ENCODE results near the gene PADI3. TPM values are rescaled to one million over a fixed set of nuclear protein-coding genes. Genes with fewer than 3 reads are reported as not detected.

Gene PADI3
- total RNA-seq, 4 donors from 2014 or later, result not detected

GRCh38 chr1:17227358-17227915, 21.5 kb upstream of the PADI3 start:
- Histone ChIP-seq H3K4me3 (no peak overlapping the region), H3K27ac (peak overlapping the region in 1 of 4 donors; percentile 36), H3K9me3 (no peaks in the 10 kb centered on the region), H3K4me1 (peaks cover 0 to 24% (median 17%) of the 10 kb centered on the region in 4 donors), H3K27me3 (no peaks in the 10 kb centered on the region), H3K36me3 (no peaks in the 10 kb centered on the region)
- 70 to 90% methylated on average over 2 to 7 of the region's 7 CpGs for WGBS, 2 donors (ENCODE audit: low coverage in 1 of 2)
- DNase-seq, result no peak
- in situ Hi-C loops (cut with MboI; ENCODE audit: low pct_ligation_motif_present in 1 of 4, low pct_unique_long_range_greater_than_20kb in 1 of 4, low sequenced_read_pairs in 3 of 4), result no loop called here
- intact Hi-C loops (cut with DNase I; ENCODE audit: low total_unique reads), result no loop called here
- TF ChIP-seq EP300 (IDR thresholded peaks at IDR 0.05; ENCODE audit: low read depth) (no peak), POLR2AphosphoS5 (IDR thresholded peaks at IDR 0.05) (no peak), POLR2A (IDR thresholded peaks at IDR 0.05) (no peak), CTCF (IDR thresholded peaks at IDR 0.05) (no peak)

GRCh38 chr1:17228619-17229018, 20.3 kb upstream of the PADI3 start:
- H3K4me3 ChIP-seq, result no peak overlapping the region
- peaks cover 9 to 36% (median 28%) of the 10 kb centered on the region in 4 donors for H3K4me1 ChIP-seq
- H3K9me3 ChIP-seq, result no peaks in the 10 kb centered on the region
- no peaks in the 10 kb centered on the region for H3K27me3 ChIP-seq
- 71% methylated on average over 8 of the region's 8 CpGs; no CpG with 5 or more reads in 1 of the 2 donors for WGBS, 2 donors (ENCODE audit: low coverage in 1 of 2)
- peak overlapping the region in 2 of 4 donors; percentile 57 to 69 for H3K27ac ChIP-seq
- intact Hi-C loops (cut with DNase I; ENCODE audit: low total_unique reads), result no loop called here
- TF ChIP-seq POLR2AphosphoS5 (IDR thresholded peaks at IDR 0.05) (no peak), EP300 (IDR thresholded peaks at IDR 0.05; ENCODE audit: low read depth) (no peak), POLR2A (IDR thresholded peaks at IDR 0.05) (no peak), CTCF (IDR thresholded peaks at IDR 0.05) (no peak)
- in situ Hi-C loops (cut with MboI; ENCODE audit: low pct_ligation_motif_present in 1 of 4, low pct_unique_long_range_greater_than_20kb in 1 of 4, low sequenced_read_pairs in 3 of 4), result no loop called here
- no peaks in the 10 kb centered on the region for H3K36me3 ChIP-seq
- DNase-seq, result no peak

GRCh38 chr1:17229379-17229778, 19.5 kb upstream of the PADI3 start:
- no peaks in the 10 kb centered on the region for H3K36me3 ChIP-seq
- intact Hi-C loops (cut with DNase I; ENCODE audit: low total_unique reads), result no loop called here
- H3K9me3 ChIP-seq, result no peaks in the 10 kb centered on the region
- TF ChIP-seq CTCF (IDR thresholded peaks at IDR 0.05) (no peak), POLR2AphosphoS5 (IDR thresholded peaks at IDR 0.05) (no peak), POLR2A (IDR thresholded peaks at IDR 0.05) (no peak), EP300 (IDR thresholded peaks at IDR 0.05; ENCODE audit: low read depth) (no peak)
- DNase-seq, result peak; percentile 64
- H3K27ac ChIP-seq, result peak overlapping the region; percentile 30 to 69 (median 56)
- WGBS, 2 donors (ENCODE audit: low coverage in 1 of 2), result 20 to 60% methylated on average over 1 to 4 of the region's 6 CpGs
- H3K27me3 ChIP-seq, result no peaks in the 10 kb centered on the region
- H3K4me1 ChIP-seq, result peaks cover 13 to 43% (median 34%) of the 10 kb centered on the region in 4 donors
- in situ Hi-C loops (cut with MboI; ENCODE audit: low pct_ligation_motif_present in 1 of 4, low pct_unique_long_range_greater_than_20kb in 1 of 4, low sequenced_read_pairs in 3 of 4), result no loop called here
- no peak overlapping the region for H3K4me3 ChIP-seq

- Histone ChIP-seq H3K27me3 (no peaks in the 10 kb centered on the region), H3K36me3 (no peaks in the 10 kb centered on the region), H3K9me3 (no peaks in the 10 kb centered on the region), H3K4me3 (no peak overlapping the region), H3K27ac (peak overlapping the region in 3 of 4 donors; percentile 30 to 69 (median 57)), H3K4me1 (peaks cover 13 to 45% (median 34%) of the 10 kb centered on the region in 4 donors)
- no peak for DNase-seq
- TF ChIP-seq EP300 (IDR thresholded peaks at IDR 0.05; ENCODE audit: low read depth) (no peak), CTCF (IDR thresholded peaks at IDR 0.05) (no peak), POLR2AphosphoS5 (IDR thresholded peaks at IDR 0.05) (no peak), POLR2A (IDR thresholded peaks at IDR 0.05) (no peak)
- intact Hi-C loops (cut with DNase I; ENCODE audit: low total_unique reads) (no loop called here), in situ Hi-C loops (cut with MboI; ENCODE audit: low pct_ligation_motif_present in 1 of 4, low pct_unique_long_range_greater_than_20kb in 1 of 4, low sequenced_read_pairs in 3 of 4) (loop anchor here in 2 of 4 donors (5.0 to 10.0 kb wide), 2 partner anchors 103 to 105 kb away; no protein-coding TSS in a partner anchor)
- 86 to 88% methylated on average over 5 to 10 of the region's 10 CpGs for WGBS, 2 donors (ENCODE audit: low coverage in 1 of 2)
Observed at GRCh38 chr1:17230106-17230505, 18.8 kb upstream of the PADI3 start.
